H1 (cell line): Measurements from ENCODE around the gene STAU1. TPM values are rescaled to one million over a fixed set of nuclear protein-coding genes. Genes with fewer than 3 reads are reported as not detected.

Experiments
- CBX8 ChIP-seq: fragments of 300-800, 300-1000 bp; sonication (generic); IDR thresholded peaks from 2 replicates; pipeline ENCODE4 v1.7.1; 2016; ENCODE audit warnings: low read depth, low read length, borderline replicate concordance
- EP300 ChIP-seq, 2 experiments: IDR thresholded peaks; 1 replicate in 1 of 2; 2 replicates in 1 of 2; pipeline ENCODE4 v1.6.1; 2011 to 2012; ENCODE audit warnings: low read depth in 2 of 2, low read length in 2 of 2, mild to moderate bottlenecking in 2 of 2, borderline replicate concordance in 1 of 2, inconsistent platforms in 1 of 2, moderate library complexity in 1 of 2
- RNF2 ChIP-seq: fragments of 200-900, 300-1000 bp; sonication (generic); IDR thresholded peaks from 2 replicates; pipeline ENCODE4 v1.7.1; 2016; ENCODE audit warnings: borderline replicate concordance, low read depth, mild to moderate bottlenecking, antibody characterized with exemption, low read length; ENCODE audit not compliant: poor library complexity, severe bottlenecking; ENCODE audit errors: missing control alignments
- polyA plus RNA-seq, 7 experiments: library from polyadenylated mRNA; depleted of rRNA in 3 of 7; stranded (reverse) in 5 of 7; unstranded in 2 of 7; fragments of >200 nt in 5 of 7; fragments of 200-250 nt in 2 of 7; gene quantifications; 1 replicate in 5 of 7; 2 replicates in 1 of 7; 4 replicates in 1 of 7; pipeline versions ENCODE4 v1.2.1 to v1.2.3, GENCODE V29; 2011 to 2013; ENCODE audit warnings: missing spikeins in 2 of 7, mixed read lengths in 2 of 7
- total RNA-seq: library from RNA; stranded (reverse); fragmentation: NEBNext Ultra II Directional; extraction: Animal tissue kit (Norgen Biotek cat#: 25700); gene quantifications from 2 replicates; pipeline ENCODE4 v1.2.1, GENCODE V29; 2021

STAU1 gene
- total and polyA plus RNA-seq, 2 of the 8 experiments (the other 6 are each of a cell fraction or from before 2014, with no cell fraction given): 41.4 to 107 TPM

DNA sequence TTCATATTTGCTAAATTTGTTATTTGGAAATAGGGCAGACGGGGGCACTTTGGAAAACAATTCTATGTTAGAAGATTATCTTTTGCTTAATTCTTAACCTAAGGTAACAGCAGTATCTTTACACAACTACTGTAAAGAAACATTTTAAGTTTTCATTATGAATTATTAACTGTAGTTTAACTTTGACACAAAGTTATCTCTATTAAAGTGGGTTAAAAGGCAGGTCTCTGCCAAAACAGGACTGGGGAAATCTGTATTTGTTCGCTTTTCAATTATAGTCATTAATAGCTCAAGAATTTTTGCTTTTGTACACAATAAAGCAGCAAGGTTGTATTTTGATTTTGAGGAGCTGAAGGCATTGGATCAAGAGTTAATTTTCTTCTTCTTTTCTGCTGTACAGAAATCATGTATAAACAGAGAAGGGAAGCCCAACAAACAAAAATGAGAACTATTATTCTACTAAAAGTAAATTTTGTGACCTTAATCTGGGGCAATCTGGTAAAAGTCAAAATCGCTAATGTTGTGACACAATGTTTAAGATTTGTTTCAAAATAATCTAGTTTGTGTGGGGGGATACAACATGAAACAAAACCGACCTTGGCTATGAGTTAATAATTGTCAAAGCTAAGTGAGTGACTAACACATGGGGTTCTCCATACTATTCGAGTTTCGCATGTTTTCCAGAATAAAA lies 2.9 kb downstream of the STAU1 start (continued):
- TF ChIP-seq CBX8: no peak
- TF ChIP-seq EP300 (IDR thresholded peaks at IDR 0.05; ENCODE audit: borderline replicate concordance in 1 of 2, low read depth in 2 of 2, low read length in 2 of 2): no peak
- TF ChIP-seq RNF2: no peak
